Lower leg skin (tissue), 3 donors: ENCODE data around the gene DUSP19.

Experiments
- CTCF ChIP-seq, 3 donors: fragments of 450-650 bp; IDR thresholded peaks; one replicate each; pipeline ENCODE4 v1.5.1; 2016; ENCODE audit warnings: antibody characterized with exemption in 3 of 3, mild to moderate bottlenecking in 3 of 3, moderate library complexity in 2 of 3
- POLR2A ChIP-seq, 2 donors: fragments of 450-650 bp; IDR thresholded peaks; one replicate each; pipeline ENCODE4 v1.6.1; 2016 to 2017; ENCODE audit warnings: antibody characterized with exemption in 2 of 2, mild to moderate bottlenecking in 1 of 2, moderate library complexity in 1 of 2

GRCh38 chr2:183126635-183127034, 48.1 kb downstream of the DUSP19 start:
- TF ChIP-seq CTCF (IDR thresholded peaks at IDR 0.05) (no peak), POLR2A (IDR thresholded peaks at IDR 0.05) (no peak)
